ENCODE measurements around the gene DAPL1.

Gene DAPL1

GRCh38 chr2:158781353-158781961 lies 13.7 kb upstream of the DAPL1 start:
- H3K4me2 ChIP-seq (ENCODE audit: low read length) = peak overlapping the region; percentile 23
- H3K9ac ChIP-seq (ENCODE audit: low read depth, low read length) = no peak overlapping the region
- no peaks in the 10 kb centered on the region for H3K36me3 ChIP-seq (ENCODE audit: insufficient read depth, low read length)
- no peaks in the 10 kb centered on the region for H3K27me3 ChIP-seq (ENCODE audit: control insufficient read depth, insufficient read depth, low read length)
- H3K9me3 ChIP-seq (replicated peaks; ENCODE audit: low read length) = no peaks in the 10 kb centered on the region
- peaks cover 11% of the 10 kb centered on the region for H3K4me1 ChIP-seq (ENCODE audit: control insufficient read depth, insufficient read depth, low read length)
- H3K4me3 ChIP-seq (ENCODE audit: low read length) = no peak overlapping the region

GRCh38 chr2:158782136-158782535 lies 13.0 kb upstream of the DAPL1 start:
- Histone ChIP-seq H3K36me3 (ENCODE audit: insufficient read depth, low read length) (no peaks in the 10 kb centered on the region), H3K9ac (ENCODE audit: low read depth, low read length) (no peak overlapping the region), H3K27me3 (ENCODE audit: control insufficient read depth, insufficient read depth, low read length) (no peaks in the 10 kb centered on the region)

GRCh38 chr2:158782616-158783015 lies 12.5 kb upstream of the DAPL1 start:
- Histone ChIP-seq H3K36me3 (ENCODE audit: insufficient read depth, low read length) (no peaks in the 10 kb centered on the region), H3K4me3 (ENCODE audit: low read length) (no peak overlapping the region), H3K9ac (ENCODE audit: low read depth, low read length) (no peak overlapping the region), H3K4me1 (ENCODE audit: control insufficient read depth, insufficient read depth, low read length) (peaks cover 11% of the 10 kb centered on the region), H3K27me3 (ENCODE audit: control insufficient read depth, insufficient read depth, low read length) (no peaks in the 10 kb centered on the region), H3K9me3 (replicated peaks; ENCODE audit: low read length) (no peaks in the 10 kb centered on the region), H3K4me2 (ENCODE audit: low read length) (no peak overlapping the region)

More at GRCh38 chr2:158782136-158782535, 13.0 kb upstream of the DAPL1 start:
- Histone ChIP-seq H3K4me1 (ENCODE audit: control insufficient read depth, insufficient read depth, low read length) (peaks cover 11% of the 10 kb centered on the region), H3K9me3 (replicated peaks; ENCODE audit: low read length) (no peaks in the 10 kb centered on the region), H3K4me2 (ENCODE audit: low read length) (no peak overlapping the region), H3K4me3 (ENCODE audit: low read length) (no peak overlapping the region)

- Histone ChIP-seq H3K9ac (ENCODE audit: low read depth, low read length) (no peak overlapping the region), H3K4me1 (ENCODE audit: control insufficient read depth, insufficient read depth, low read length) (peaks cover 11% of the 10 kb centered on the region), H3K36me3 (ENCODE audit: insufficient read depth, low read length) (no peaks in the 10 kb centered on the region), H3K9me3 (replicated peaks; ENCODE audit: low read length) (no peaks in the 10 kb centered on the region), H3K4me3 (ENCODE audit: low read length) (no peak overlapping the region), H3K27me3 (ENCODE audit: control insufficient read depth, insufficient read depth, low read length) (no peaks in the 10 kb centered on the region), H3K4me2 (ENCODE audit: low read length) (no peak overlapping the region)
Measured at GRCh38 chr2:158783923-158784322, 11.2 kb upstream of the DAPL1 start.

- Histone ChIP-seq H3K4me2 (ENCODE audit: low read length) (no peak overlapping the region), H3K9me3 (replicated peaks; ENCODE audit: low read length) (no peaks in the 10 kb centered on the region), H3K27me3 (ENCODE audit: control insufficient read depth, insufficient read depth, low read length) (no peaks in the 10 kb centered on the region), H3K36me3 (ENCODE audit: insufficient read depth, low read length) (no peaks in the 10 kb centered on the region), H3K4me1 (ENCODE audit: control insufficient read depth, insufficient read depth, low read length) (peaks cover 4% of the 10 kb centered on the region), H3K4me3 (ENCODE audit: low read length) (no peak overlapping the region), H3K9ac (ENCODE audit: low read depth, low read length) (no peak overlapping the region)
Measured at GRCh38 chr2:158786897-158787296, 8.2 kb upstream of the DAPL1 start.

- H3K36me3 ChIP-seq (ENCODE audit: insufficient read depth, low read length) = no peaks in the 10 kb centered on the region
- H3K27me3 ChIP-seq (ENCODE audit: control insufficient read depth, insufficient read depth, low read length) = no peaks in the 10 kb centered on the region
- no peak overlapping the region for H3K9ac ChIP-seq (ENCODE audit: low read depth, low read length)
- H3K4me1 ChIP-seq (ENCODE audit: control insufficient read depth, insufficient read depth, low read length) = no peaks in the 10 kb centered on the region
- no peak overlapping the region for H3K4me3 ChIP-seq (ENCODE audit: low read length)
- no peak overlapping the region for H3K4me2 ChIP-seq (ENCODE audit: low read length)
- no peaks in the 10 kb centered on the region for H3K9me3 ChIP-seq (replicated peaks; ENCODE audit: low read length)
Measured at GRCh38 chr2:158788951-158789350, 6.2 kb upstream of the DAPL1 start.

- H3K4me1 ChIP-seq (ENCODE audit: control insufficient read depth, insufficient read depth, low read length) = no peaks in the 10 kb centered on the region
- no peaks in the 10 kb centered on the region for H3K36me3 ChIP-seq (ENCODE audit: insufficient read depth, low read length)
- H3K27me3 ChIP-seq (ENCODE audit: control insufficient read depth, insufficient read depth, low read length) = peaks cover 37% of the 10 kb centered on the region
Measured at GRCh38 chr2:158796652-158797051, 1.5 kb downstream of the DAPL1 start.

GRCh38 chr2:158797963-158798700 lies 3.0 kb downstream of the DAPL1 start:
- H3K27me3 ChIP-seq (ENCODE audit: control insufficient read depth, insufficient read depth, low read length) = peaks cover 37% of the 10 kb centered on the region
- no peak overlapping the region for H3K4me2 ChIP-seq (ENCODE audit: low read length)
- H3K4me1 ChIP-seq (ENCODE audit: control insufficient read depth, insufficient read depth, low read length) = no peaks in the 10 kb centered on the region
- H3K9ac ChIP-seq (ENCODE audit: low read depth, low read length) = no peak overlapping the region
- no peak overlapping the region for H3K4me3 ChIP-seq (ENCODE audit: low read length)
- H3K36me3 ChIP-seq (ENCODE audit: insufficient read depth, low read length) = no peaks in the 10 kb centered on the region
- H3K9me3 ChIP-seq (replicated peaks; ENCODE audit: low read length) = no peaks in the 10 kb centered on the region

More at GRCh38 chr2:158796652-158797051, 1.5 kb downstream of the DAPL1 start:
- Histone ChIP-seq H3K9me3 (replicated peaks; ENCODE audit: low read length) (no peaks in the 10 kb centered on the region), H3K4me2 (ENCODE audit: low read length) (no peak overlapping the region), H3K4me3 (ENCODE audit: low read length) (no peak overlapping the region), H3K9ac (ENCODE audit: low read depth, low read length) (no peak overlapping the region)

- Histone ChIP-seq H3K36me3 (ENCODE audit: insufficient read depth, low read length) (no peaks in the 10 kb centered on the region), H3K4me2 (ENCODE audit: low read length) (no peak overlapping the region), H3K4me1 (ENCODE audit: control insufficient read depth, insufficient read depth, low read length) (no peaks in the 10 kb centered on the region), H3K9ac (ENCODE audit: low read depth, low read length) (no peak overlapping the region), H3K9me3 (replicated peaks; ENCODE audit: low read length) (no peaks in the 10 kb centered on the region), H3K4me3 (ENCODE audit: low read length) (no peak overlapping the region), H3K27me3 (ENCODE audit: control insufficient read depth, insufficient read depth, low read length) (peaks cover 37% of the 10 kb centered on the region)
Measured at GRCh38 chr2:158799181-158799580, 4.1 kb downstream of the DAPL1 start.

- no peaks in the 10 kb centered on the region for H3K9me3 ChIP-seq (replicated peaks; ENCODE audit: low read length)
- H3K4me2 ChIP-seq (ENCODE audit: low read length) = no peak overlapping the region
- peaks cover 13% of the 10 kb centered on the region for H3K27me3 ChIP-seq (ENCODE audit: control insufficient read depth, insufficient read depth, low read length)
- no peaks in the 10 kb centered on the region for H3K36me3 ChIP-seq (ENCODE audit: insufficient read depth, low read length)
- no peak overlapping the region for H3K4me3 ChIP-seq (ENCODE audit: low read length)
- H3K4me1 ChIP-seq (ENCODE audit: control insufficient read depth, insufficient read depth, low read length) = no peaks in the 10 kb centered on the region
- H3K9ac ChIP-seq (ENCODE audit: low read depth, low read length) = no peak overlapping the region
Measured at GRCh38 chr2:158803506-158803905, 8.4 kb downstream of the DAPL1 start.

- Histone ChIP-seq H3K36me3 (ENCODE audit: insufficient read depth, low read length) (no peaks in the 10 kb centered on the region), H3K27me3 (ENCODE audit: control insufficient read depth, insufficient read depth, low read length) (peaks cover 7% of the 10 kb centered on the region), H3K9ac (ENCODE audit: low read depth, low read length) (no peak overlapping the region), H3K4me2 (ENCODE audit: low read length) (no peak overlapping the region), H3K4me1 (ENCODE audit: control insufficient read depth, insufficient read depth, low read length) (no peaks in the 10 kb centered on the region), H3K9me3 (replicated peaks; ENCODE audit: low read length) (no peaks in the 10 kb centered on the region), H3K4me3 (ENCODE audit: low read length) (no peak overlapping the region)
Measured at GRCh38 chr2:158805255-158805654, 10.1 kb downstream of the DAPL1 start.

- H3K4me1 ChIP-seq (ENCODE audit: control insufficient read depth, insufficient read depth, low read length) = no peaks in the 10 kb centered on the region
- no peaks in the 10 kb centered on the region for H3K36me3 ChIP-seq (ENCODE audit: insufficient read depth, low read length)
Measured at GRCh38 chr2:158805936-158806335, 10.8 kb downstream of the DAPL1 start.

More at GRCh38 chr2:158805936-158806335, 10.8 kb downstream of the DAPL1 start:
- no peak overlapping the region for H3K4me3 ChIP-seq (ENCODE audit: low read length)
- no peaks in the 10 kb centered on the region for H3K9me3 ChIP-seq (replicated peaks; ENCODE audit: low read length)
- no peak overlapping the region for H3K4me2 ChIP-seq (ENCODE audit: low read length)
- H3K9ac ChIP-seq (ENCODE audit: low read depth, low read length) = no peak overlapping the region
- H3K27me3 ChIP-seq (ENCODE audit: control insufficient read depth, insufficient read depth, low read length) = peaks cover 11% of the 10 kb centered on the region

Measured in skeletal muscle satellite cell (primary cell).